ENCODE measurements around the gene GP2. TPM values are rescaled to one million over a fixed set of nuclear protein-coding genes. Genes with fewer than 3 reads are reported as not detected.

The GP2 gene
- 1 to 10 TPM; 4.8 to 5.4 TPM for total RNA-seq
- 1 to 10 TPM; 4.3 to 6.4 TPM for polyA plus RNA-seq
- long read RNA-seq, donor 1, partial matches to known transcripts = 0 of 2 reads
- long read RNA-seq, donor 1, other reads (novel, unspliced or antisense) = 1 of 2 reads
- long read RNA-seq, donor 2 = 0 reads

GRCh38 chr16:20327444-20328041 lies at the start of gene GP2:
Gene GP2, minus strand, starts transcription at chr16:20327513. Its CDS starts 1,082 bp downstream, at chr16:20326431.
- intact Hi-C loops (cut with DNase I) = no loop called here
- Histone ChIP-seq H3K36me3 (ENCODE audit: control insufficient read depth in 1 of 2, insufficient read depth in 2 of 2, low read length in 1 of 2) (no peaks in the 10 kb centered on the region), H3K4me3 (ENCODE audit: low read length in 2 of 2) (no peak within 1 kb of the TSS), H3K4me1 (ENCODE audit: control insufficient read depth in 1 of 2, insufficient read depth in 2 of 2, low read length in 2 of 2) (no peaks in the 10 kb centered on the region), H3K27ac (ENCODE audit: low read depth in 1 of 2, low read length in 2 of 2) (no peak within 1 kb of the TSS), H3K27me3 (ENCODE audit: control insufficient read depth in 1 of 2, insufficient read depth in 2 of 2, low read length in 1 of 2) (no peaks in the 10 kb centered on the region), H3K9me3 (ENCODE audit: control insufficient read depth, low read length) (no peaks in the 10 kb centered on the region)
- DNase-seq = no peak
- ATAC-seq (ENCODE audit: low FRiP score) = no peak
- 81 to 84% methylated on average over 7 of the region's 7 CpGs for whole genome bisulfite sequencing, 2 donors

DNA sequence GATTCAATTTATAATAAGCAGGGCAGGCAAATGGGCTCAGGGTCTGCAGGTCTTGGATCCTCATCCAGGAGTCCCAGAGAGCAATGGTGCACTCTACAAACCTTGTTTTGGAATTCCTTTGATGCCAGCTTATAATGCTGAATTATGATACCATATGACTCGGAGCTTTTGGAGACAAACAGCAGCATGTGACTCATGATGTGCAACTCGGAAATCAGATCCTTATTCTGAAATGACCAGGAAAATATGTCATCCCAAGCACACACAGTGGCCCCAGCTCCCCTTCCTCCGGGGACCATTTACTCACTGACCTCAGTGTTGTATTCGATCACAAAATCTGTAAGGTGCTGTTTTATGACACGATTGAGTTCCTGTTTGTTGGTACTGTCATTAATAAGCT lies 45.4 kb upstream of the GP2 start:
- intact Hi-C loops (cut with DNase I) = no loop called here

GRCh38 chr16:20369452-20370054 lies 42.2 kb upstream of the GP2 start:
- intact Hi-C loops (cut with DNase I) = no loop called here
- Histone ChIP-seq H3K27ac (ENCODE audit: low read depth in 1 of 2, low read length in 2 of 2) (no peak overlapping the region), H3K9me3 (ENCODE audit: control insufficient read depth, low read length) (peaks cover 1% of the 10 kb centered on the region), H3K4me3 (ENCODE audit: low read length in 2 of 2) (no peak overlapping the region), H3K4me1 (ENCODE audit: control insufficient read depth in 1 of 2, insufficient read depth in 2 of 2, low read length in 2 of 2) (no peaks in the 10 kb centered on the region), H3K36me3 (ENCODE audit: control insufficient read depth in 1 of 2, insufficient read depth in 2 of 2, low read length in 1 of 2) (no peaks in the 10 kb centered on the region), H3K27me3 (ENCODE audit: control insufficient read depth in 1 of 2, insufficient read depth in 2 of 2, low read length in 1 of 2) (peaks cover 0 to 2% of the 10 kb centered on the region in 2 donors)
- WGBS, 2 donors = 65 to 67% methylated on average over 9 of the region's 9 CpGs
- no peak for ATAC-seq (ENCODE audit: low FRiP score)
- DNase-seq = no peak

More for the DNA sequence above, 45.4 kb upstream of the GP2 start:
- Histone ChIP-seq H3K9me3 (ENCODE audit: control insufficient read depth, low read length) (peaks cover 1% of the 10 kb centered on the region), H3K36me3 (ENCODE audit: control insufficient read depth in 1 of 2, insufficient read depth in 2 of 2, low read length in 1 of 2) (no peaks in the 10 kb centered on the region), H3K4me3 (ENCODE audit: low read length in 2 of 2) (no peak overlapping the region), H3K27me3 (ENCODE audit: control insufficient read depth in 1 of 2, insufficient read depth in 2 of 2, low read length in 1 of 2) (peaks cover 0 to 2% of the 10 kb centered on the region in 2 donors), H3K4me1 (ENCODE audit: control insufficient read depth in 1 of 2, insufficient read depth in 2 of 2, low read length in 2 of 2) (no peaks in the 10 kb centered on the region), H3K27ac (ENCODE audit: low read depth in 1 of 2, low read length in 2 of 2) (no peak overlapping the region)
- no peak for DNase-seq
- ATAC-seq (ENCODE audit: low FRiP score) = no peak
- WGBS, 2 donors = 72 to 78% methylated on average over 5 of the region's 5 CpGs

- no peaks in the 10 kb centered on the region for H3K27me3 ChIP-seq (ENCODE audit: control insufficient read depth in 1 of 2, insufficient read depth in 2 of 2, low read length in 1 of 2)
- H3K9me3 ChIP-seq (ENCODE audit: control insufficient read depth, low read length) = no peaks in the 10 kb centered on the region
- no peak overlapping the region for H3K4me3 ChIP-seq (ENCODE audit: low read length in 2 of 2)
- H3K27ac ChIP-seq (ENCODE audit: low read depth in 1 of 2, low read length in 2 of 2) = no peak overlapping the region
- no peaks in the 10 kb centered on the region for H3K4me1 ChIP-seq (ENCODE audit: control insufficient read depth in 1 of 2, insufficient read depth in 2 of 2, low read length in 2 of 2)
- intact Hi-C loops (cut with DNase I) = no loop called here
- H3K36me3 ChIP-seq (ENCODE audit: control insufficient read depth in 1 of 2, insufficient read depth in 2 of 2, low read length in 1 of 2) = no peaks in the 10 kb centered on the region
- DNase-seq = no peak
- ATAC-seq (ENCODE audit: low FRiP score) = no peak
- 72 to 84% methylated on average over 3 of the region's 3 CpGs for WGBS, 2 donors
Observed at GRCh38 chr16:20364051-20364450, 36.7 kb upstream of the GP2 start.

DNA sequence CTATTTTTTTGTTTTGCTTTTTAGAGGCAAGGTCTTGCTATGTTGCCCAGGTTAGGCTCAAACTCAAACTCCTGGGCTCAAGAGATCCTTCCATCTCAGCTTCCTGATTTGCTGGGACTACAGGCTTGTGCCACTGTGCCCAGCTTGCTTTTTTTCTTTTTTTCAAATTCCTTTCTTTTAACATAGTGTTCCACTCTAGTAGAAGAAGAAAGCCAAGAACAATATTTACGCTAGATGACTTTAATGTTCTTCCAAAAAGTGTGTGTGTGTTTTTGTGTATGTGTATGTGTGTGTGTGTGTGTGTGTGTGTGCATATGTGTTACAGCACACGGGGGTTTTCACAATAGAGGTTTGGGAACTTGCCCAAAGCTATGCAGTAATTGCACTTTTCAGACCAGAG lies 35.9 kb upstream of the GP2 start:
- Histone ChIP-seq H3K4me3 (ENCODE audit: low read length in 2 of 2) (no peak overlapping the region), H3K36me3 (ENCODE audit: control insufficient read depth in 1 of 2, insufficient read depth in 2 of 2, low read length in 1 of 2) (no peaks in the 10 kb centered on the region), H3K9me3 (ENCODE audit: control insufficient read depth, low read length) (no peaks in the 10 kb centered on the region), H3K4me1 (ENCODE audit: control insufficient read depth in 1 of 2, insufficient read depth in 2 of 2, low read length in 2 of 2) (no peaks in the 10 kb centered on the region), H3K27me3 (ENCODE audit: control insufficient read depth in 1 of 2, insufficient read depth in 2 of 2, low read length in 1 of 2) (no peaks in the 10 kb centered on the region), H3K27ac (ENCODE audit: low read depth in 1 of 2, low read length in 2 of 2) (no peak overlapping the region)
- no peak for ATAC-seq (ENCODE audit: low FRiP score)
- intact Hi-C loops (cut with DNase I) = no loop called here
- 4 to 12% methylated on average over 2 of the region's 2 CpGs for WGBS, 2 donors
- DNase-seq = no peak

DNA sequence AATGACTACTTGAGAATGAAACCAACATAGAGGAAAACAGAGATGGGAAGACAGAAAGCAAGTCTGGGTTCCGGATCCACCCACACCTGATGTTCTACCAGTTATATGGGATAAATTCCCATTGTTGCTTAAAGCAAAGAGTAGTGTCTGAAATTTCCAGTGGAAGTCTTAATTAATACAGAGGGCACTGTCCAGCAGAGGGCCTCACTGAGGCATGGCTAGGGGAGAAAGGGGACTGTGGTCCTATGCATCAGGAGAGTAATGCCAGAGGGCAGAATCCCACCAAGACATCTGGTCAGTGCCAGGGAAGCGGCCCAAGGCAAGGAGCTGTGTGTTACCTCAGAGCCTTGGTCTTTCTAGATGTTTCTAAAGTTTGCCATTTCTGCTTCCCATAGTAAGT lies 32.7 kb upstream of the GP2 start:
- DNase-seq (no peak), ATAC-seq (ENCODE audit: low FRiP score) (no peak)
- Histone ChIP-seq H3K4me1 (ENCODE audit: control insufficient read depth in 1 of 2, insufficient read depth in 2 of 2, low read length in 2 of 2) (no peaks in the 10 kb centered on the region), H3K27ac (ENCODE audit: low read depth in 1 of 2, low read length in 2 of 2) (no peak overlapping the region), H3K27me3 (ENCODE audit: control insufficient read depth in 1 of 2, insufficient read depth in 2 of 2, low read length in 1 of 2) (no peaks in the 10 kb centered on the region), H3K36me3 (ENCODE audit: control insufficient read depth in 1 of 2, insufficient read depth in 2 of 2, low read length in 1 of 2) (no peaks in the 10 kb centered on the region), H3K9me3 (ENCODE audit: control insufficient read depth, low read length) (no peaks in the 10 kb centered on the region), H3K4me3 (ENCODE audit: low read length in 2 of 2) (no peak overlapping the region)
- intact Hi-C loops (cut with DNase I) = no loop called here
- 49 to 57% methylated on average over 2 of the region's 2 CpGs for WGBS, 2 donors

DNA sequence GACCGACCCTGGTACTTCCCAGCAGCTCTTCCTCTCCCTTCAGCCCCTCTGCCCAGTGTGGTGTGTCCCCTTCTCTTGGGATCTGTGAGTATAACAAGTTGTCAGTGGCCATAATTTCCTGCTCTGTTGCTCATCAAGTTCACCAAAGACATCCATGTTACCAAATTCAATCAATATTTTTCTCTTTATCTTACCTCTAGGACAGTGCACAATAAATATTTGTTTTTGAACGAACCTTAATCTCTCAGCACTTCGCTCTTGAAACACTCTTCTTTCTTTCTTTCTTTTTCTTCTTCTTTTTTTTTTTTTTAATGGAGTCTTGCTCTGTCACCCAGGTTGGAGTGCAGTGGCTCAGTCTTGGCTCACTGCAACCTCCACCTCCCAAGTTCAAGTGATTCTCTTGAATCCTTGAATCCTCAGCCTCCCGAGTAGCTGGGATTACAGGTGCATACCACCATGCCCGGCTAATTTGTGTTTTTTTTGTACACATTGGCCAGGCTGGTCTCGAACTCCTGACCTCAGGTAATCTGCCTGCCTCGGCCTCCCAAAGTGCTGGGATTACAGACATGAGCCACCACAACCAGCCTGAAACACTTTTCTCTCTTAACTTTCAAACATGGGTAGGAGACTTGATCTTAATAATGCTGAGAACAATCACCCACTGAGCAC lies 27.9 kb upstream of the GP2 start:
- ATAC-seq (ENCODE audit: low FRiP score) (no peak), DNase-seq (no peak)
- Histone ChIP-seq H3K27ac (ENCODE audit: low read depth in 1 of 2, low read length in 2 of 2) (no peak overlapping the region), H3K4me1 (ENCODE audit: control insufficient read depth in 1 of 2, insufficient read depth in 2 of 2, low read length in 2 of 2) (no peaks in the 10 kb centered on the region), H3K4me3 (ENCODE audit: low read length in 2 of 2) (no peak overlapping the region), H3K36me3 (ENCODE audit: control insufficient read depth in 1 of 2, insufficient read depth in 2 of 2, low read length in 1 of 2) (no peaks in the 10 kb centered on the region), H3K27me3 (ENCODE audit: control insufficient read depth in 1 of 2, insufficient read depth in 2 of 2, low read length in 1 of 2) (no peaks in the 10 kb centered on the region), H3K9me3 (ENCODE audit: control insufficient read depth, low read length) (no peaks in the 10 kb centered on the region)
- 69 to 71% methylated on average over 7 of the region's 7 CpGs for WGBS, 2 donors
- intact Hi-C loops (cut with DNase I) = no loop called here

GRCh38 chr16:20353379-20353778 lies 26.1 kb upstream of the GP2 start:
- ATAC-seq (ENCODE audit: low FRiP score) (no peak), DNase-seq (no peak)
- Histone ChIP-seq H3K36me3 (ENCODE audit: control insufficient read depth in 1 of 2, insufficient read depth in 2 of 2, low read length in 1 of 2) (no peaks in the 10 kb centered on the region), H3K9me3 (ENCODE audit: control insufficient read depth, low read length) (no peaks in the 10 kb centered on the region), H3K4me1 (ENCODE audit: control insufficient read depth in 1 of 2, insufficient read depth in 2 of 2, low read length in 2 of 2) (no peaks in the 10 kb centered on the region), H3K27ac (ENCODE audit: low read depth in 1 of 2, low read length in 2 of 2) (no peak overlapping the region), H3K4me3 (ENCODE audit: low read length in 2 of 2) (no peak overlapping the region), H3K27me3 (ENCODE audit: control insufficient read depth in 1 of 2, insufficient read depth in 2 of 2, low read length in 1 of 2) (no peaks in the 10 kb centered on the region)
- intact Hi-C loops (cut with DNase I) = no loop called here

GRCh38 chr16:20352615-20353014 lies 25.3 kb upstream of the GP2 start, which contains the start of gene UMOD:
Gene UMOD, minus strand, starts transcription at chr16:20352715. Its CDS starts 1,978 bp downstream, at chr16:20350737.
- intact Hi-C loops (cut with DNase I) = no loop called here
- ATAC-seq (ENCODE audit: low FRiP score) = no peak
- Histone ChIP-seq H3K27ac (ENCODE audit: low read depth in 1 of 2, low read length in 2 of 2) (no peak within 1 kb of the TSS), H3K9me3 (ENCODE audit: control insufficient read depth, low read length) (no peaks in the 10 kb centered on the region), H3K36me3 (ENCODE audit: control insufficient read depth in 1 of 2, insufficient read depth in 2 of 2, low read length in 1 of 2) (no peaks in the 10 kb centered on the region), H3K4me1 (ENCODE audit: control insufficient read depth in 1 of 2, insufficient read depth in 2 of 2, low read length in 2 of 2) (no peaks in the 10 kb centered on the region), H3K4me3 (ENCODE audit: low read length in 2 of 2) (no peak within 1 kb of the TSS), H3K27me3 (ENCODE audit: control insufficient read depth in 1 of 2, insufficient read depth in 2 of 2, low read length in 1 of 2) (no peaks in the 10 kb centered on the region)
- DNase-seq = no peak
- 85 to 86% methylated on average over 2 of the region's 2 CpGs for WGBS, 2 donors

Data from aorta (tissue), 5 donors.